Activated gamma-delta T cell treated with anti-CD3 and anti-CD28 coated beads, Interleukin-2, amount 50 U/mL, for 16 hours (primary cell): Measurements from ENCODE around the gene PDCL2.
"Not testable (repeated sequence)": the region's sequence is repeated elsewhere in the genome, so short reads cannot be mapped to it uniquely, and the experiment has no call there.

Experiments used
- DNase-seq: peaks from one replicate; pipeline ENCODE4 v3.0.0-alpha.2; 2020; ENCODE audit warnings: low read depth

PDCL2 gene, protein sequence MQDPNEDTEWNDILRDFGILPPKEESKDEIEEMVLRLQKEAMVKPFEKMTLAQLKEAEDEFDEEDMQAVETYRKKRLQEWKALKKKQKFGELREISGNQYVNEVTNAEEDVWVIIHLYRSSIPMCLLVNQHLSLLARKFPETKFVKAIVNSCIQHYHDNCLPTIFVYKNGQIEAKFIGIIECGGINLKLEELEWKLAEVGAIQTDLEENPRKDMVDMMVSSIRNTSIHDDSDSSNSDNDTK

DNA sequence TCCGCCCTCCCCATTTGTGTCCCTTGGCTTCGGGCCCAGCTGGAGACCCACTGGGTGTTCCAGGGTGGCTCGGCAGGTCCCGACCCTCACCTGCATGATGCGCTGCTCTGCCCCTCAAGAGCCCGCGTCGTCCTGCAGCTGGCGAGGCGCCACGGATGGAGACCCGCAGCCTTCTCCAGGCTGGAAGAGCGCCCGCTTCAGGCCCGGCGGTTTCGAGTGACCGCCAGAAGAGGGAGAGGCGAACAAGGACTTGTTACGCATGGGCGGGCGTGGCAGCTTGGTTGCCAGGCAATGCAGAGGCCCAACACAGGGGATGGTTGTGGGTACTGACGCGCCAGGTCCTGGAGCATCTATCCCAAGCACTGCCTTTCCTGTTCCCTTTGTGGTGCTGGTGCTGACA is at the start of gene PDCL2:
Gene PDCL2 (minus strand): TSS at position 232 of the 400 bp plus-strand sequence. CDS start 136 bp downstream, at position 96.
- DNase-seq, result no peak

DNA sequence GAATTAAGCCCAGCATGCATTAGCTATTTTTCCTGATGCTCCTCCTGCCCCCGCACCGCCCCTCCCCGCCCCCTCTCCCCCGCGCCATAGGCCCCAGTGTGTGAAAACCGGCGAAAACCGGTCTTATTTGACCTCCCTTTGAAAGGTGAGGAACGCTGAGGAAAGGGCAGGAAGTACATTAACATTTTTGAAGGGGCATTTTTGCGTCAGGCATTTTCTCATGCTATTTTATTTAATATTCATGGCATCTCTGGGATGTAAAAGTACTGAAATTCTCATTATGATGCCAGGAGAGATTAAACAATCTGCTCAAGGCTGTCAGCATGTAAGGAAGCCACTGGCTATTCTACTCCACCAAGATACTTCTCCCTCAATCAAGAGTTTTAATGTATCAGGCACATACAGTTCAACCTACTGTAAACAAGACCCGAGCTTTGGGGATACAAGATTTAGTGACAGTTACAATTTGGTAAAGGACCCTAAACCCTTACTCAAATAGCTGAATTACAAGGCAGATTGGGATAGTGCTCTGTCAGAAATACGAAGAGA is 45.3 kb upstream of the PDCL2 start:
- DNase-seq, result no peak

DNA sequence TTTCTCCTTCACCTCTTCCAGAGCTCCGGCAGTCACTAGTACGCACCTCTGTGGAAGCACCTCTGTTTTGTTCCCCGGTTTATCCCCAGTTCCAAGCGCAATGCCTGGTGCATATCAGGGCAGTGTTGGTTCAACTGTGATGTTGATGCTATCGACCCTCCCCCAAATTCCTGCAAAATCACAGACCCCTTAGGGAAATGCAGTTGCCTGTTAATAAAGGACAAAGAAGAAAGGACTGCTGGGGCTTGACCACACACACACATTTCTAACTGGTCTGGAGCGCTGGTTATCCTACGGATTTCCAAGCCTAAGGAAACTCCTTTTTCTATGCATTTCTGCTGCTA is 44.6 kb upstream of the PDCL2 start:
- no peak for DNase-seq

DNA sequence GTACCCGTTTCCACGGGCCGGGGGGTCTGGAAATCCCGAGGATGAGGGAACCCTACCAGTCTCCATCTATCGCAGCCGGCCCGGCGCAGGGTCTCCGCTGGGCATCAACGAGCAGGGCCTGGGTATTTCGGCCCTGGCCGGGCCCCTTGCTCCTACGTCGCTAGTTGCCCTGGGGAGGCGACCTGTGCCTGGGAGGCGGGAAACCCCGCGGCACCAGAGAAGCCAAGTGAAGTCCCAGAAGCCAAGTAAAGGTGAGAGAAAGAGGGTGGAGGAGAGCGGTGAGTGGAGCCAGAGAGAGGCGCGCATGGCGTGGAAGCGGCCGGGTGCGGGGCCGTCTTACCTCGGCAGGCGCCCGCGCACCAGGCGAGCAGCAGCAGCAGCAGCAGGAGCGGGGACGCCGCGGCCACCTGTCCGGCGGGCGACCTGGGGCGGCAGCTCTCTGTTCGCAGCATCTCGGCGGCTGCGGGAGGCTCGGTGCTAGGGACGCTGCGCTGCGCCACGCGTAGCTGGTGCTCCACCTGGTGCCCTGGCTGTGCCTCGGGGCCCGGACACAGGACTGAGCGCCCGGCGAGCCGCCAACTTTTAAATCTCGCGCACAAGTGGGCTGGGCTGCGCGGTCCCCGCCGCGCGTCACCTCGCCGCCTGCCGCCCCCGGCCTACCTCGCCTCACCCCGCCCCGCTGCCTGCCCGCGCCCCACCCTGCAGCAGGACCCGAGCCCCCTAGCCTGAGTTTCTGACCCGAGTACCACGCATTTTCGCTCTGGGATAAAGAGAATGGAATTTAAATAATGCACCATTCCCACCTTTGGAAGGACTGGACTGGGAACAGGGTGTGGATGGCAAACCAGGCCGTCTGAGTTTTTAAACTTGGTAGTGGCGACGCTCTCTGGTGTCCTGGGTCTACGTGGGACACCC is 44.0 kb upstream of the PDCL2 start, which contains the start of gene NMU:
Gene NMU (minus strand): TSS at position 558 of the 915 bp plus-strand sequence. CDS start 106 bp downstream, at position 452.
- DNase-seq, result no peak

DNA sequence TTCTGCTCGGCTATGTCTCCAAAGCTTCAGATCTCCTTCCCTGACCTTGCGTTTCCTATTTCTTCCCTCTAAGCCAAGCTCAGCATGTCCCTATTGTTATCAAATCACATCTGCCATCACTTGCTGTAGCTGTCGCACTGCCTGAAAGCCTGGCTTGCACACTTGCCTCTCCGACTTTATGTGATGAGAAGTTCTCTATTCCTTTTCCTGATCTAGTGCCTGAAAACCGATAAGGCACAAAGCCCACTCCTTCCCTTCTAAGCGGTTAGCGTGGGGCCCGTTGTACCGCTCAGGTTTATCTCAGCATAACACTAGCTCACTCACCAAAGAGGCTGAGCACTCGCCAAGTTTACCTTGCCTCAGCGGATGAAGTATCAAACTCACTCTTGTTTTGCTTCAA is 43.2 kb upstream of the PDCL2 start:
- DNase-seq, result no peak

DNA sequence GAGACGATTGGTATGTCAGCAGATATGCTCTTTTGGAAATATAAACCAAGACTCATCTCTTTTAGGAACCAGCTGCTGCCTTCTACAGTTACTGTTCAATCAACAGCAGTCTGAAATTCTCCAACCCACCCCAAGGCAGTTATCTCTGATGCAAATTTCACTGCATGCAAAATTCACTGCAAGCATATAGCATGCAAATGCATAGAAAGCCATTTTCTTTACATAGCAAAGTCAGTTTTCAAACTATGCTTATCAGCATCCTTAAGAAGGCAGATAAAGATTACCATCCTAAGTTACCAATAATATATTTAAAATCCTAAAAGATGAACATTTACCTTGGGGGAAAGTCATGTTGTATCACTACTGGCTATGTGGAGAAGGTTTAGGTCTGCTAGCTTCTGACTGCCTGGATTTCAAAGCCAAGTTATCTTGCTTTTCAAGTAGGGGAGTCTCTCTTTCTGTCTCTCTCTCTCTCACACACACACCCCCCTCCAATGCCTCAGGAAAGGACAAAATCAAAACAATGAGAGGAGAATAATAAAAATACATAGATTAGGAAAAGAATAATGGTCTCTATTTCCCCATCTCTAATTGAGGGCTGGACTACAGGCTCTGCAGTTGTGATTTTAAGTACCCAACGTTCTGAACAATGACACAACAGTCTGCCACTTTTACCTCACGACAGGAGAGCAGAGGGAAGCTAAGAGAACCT is 42.5 kb upstream of the PDCL2 start:
- no peak for DNase-seq

DNA sequence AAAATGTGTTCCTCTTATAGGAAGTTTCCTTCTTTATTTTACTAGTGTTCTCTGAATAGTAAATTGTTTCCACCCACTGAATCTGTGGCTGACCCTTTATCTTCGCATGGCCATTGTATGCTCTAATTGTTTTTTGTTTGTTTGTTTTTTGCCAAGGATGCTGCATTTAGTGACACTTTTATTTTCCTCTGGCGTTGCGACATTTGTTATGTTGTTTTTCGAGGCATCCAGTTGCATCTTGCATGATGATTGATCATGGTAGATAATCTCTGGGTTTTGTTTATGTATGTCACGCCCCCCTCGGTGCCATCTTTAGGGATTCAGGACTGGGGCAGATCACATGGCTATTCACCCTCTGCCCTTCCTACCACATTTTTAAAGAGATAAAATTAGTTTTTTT is 41.9 kb upstream of the PDCL2 start:
- DNase-seq, result no peak

DNA sequence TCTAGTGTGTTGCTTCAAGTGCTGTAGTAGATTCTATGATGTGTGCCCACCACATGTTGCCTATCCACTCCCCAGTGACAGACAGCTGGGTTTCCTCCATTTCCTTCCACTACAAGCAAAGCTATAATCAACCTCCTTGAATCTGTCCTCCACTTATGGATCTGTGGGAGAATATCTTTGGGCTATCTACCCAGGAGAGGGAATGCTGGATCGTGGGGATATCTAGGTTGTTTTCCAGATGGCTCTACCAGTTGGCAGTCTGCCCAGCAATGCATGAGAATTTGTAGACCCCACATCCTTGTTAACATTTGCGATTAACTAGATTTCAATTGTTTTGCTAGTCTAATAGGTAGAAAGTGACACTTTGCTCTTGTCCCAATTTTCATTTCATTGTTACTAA is 33.8 kb upstream of the PDCL2 start:
- no peak for DNase-seq

DNA sequence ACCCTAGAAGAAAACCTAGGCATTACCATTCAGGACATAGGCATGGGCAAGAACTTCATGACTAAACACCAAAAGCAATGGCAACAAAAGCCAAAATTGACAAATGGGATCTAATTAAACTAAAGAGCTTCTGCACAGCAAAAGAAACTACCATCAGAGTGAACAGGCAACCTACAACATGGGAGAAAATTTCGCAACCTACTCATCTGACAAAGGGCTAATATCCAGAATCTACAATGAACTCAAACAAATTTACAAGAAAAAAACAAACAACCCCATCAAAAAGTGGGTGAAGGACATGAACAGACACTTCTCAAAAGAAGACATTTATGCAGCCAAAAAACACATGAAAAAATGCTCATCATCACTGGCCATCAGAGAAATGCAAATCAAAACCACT is 32.0 kb upstream of the PDCL2 start:
- DNase-seq, result not testable (repeated sequence)

DNA sequence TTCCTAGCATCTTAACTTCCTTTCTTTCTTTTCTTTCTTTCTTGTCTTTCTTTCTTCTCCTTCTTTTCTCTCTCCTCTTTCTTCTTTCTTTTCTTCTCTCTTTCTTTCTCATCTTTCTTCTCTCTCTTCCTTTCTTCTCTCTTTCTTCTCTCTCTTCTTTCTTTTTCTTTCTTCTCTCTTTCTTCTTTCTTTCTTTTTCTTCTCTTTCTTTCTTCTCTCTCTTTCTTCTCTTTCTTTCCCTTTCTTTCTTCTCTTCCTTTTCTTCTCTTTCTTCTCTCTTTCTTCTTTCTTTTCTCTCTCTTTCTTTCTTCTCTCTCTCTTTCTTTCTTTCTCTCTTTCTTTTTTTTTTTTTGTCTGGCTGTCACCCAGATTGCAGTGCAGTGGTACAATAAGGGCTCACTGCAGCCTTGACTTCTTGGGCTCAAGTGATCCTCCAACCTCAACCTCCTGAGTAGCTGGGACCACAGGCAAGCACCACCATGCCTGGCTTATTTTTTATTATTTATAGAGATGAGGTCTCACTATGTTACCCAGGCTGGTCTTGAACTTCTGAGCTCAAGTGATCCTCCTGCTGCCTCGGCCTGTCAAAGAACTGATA is 26.6 kb upstream of the PDCL2 start:
- no peak for DNase-seq

DNA sequence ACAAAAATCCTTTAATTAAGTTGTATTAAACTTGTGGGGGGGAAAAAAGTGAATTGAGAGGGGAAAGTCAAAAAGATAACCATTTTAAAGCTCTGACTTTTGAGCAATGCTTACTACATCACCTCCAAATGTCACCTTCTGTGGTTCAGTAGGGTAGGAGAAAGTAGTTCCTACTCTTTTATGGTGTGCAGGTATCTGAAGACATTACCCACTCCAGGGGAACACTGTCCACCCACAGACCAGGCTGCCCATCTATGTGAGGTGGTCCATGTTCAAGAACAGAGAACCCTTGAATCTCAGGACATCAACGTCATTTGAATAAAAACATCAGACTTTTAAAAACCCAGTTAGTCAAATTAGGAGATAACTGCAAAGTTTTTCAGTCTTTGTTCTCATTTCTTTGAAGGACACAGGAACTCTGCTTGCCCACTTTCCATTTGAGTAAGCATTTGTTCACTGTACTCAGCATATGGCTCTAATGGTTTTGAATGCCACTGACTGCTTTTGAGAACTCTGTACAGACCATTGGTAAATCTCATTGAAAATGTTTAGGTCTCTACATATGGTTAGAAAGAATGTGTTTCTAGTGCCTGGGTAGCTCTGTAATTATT is 25.6 kb upstream of the PDCL2 start:
- no peak for DNase-seq

DNA sequence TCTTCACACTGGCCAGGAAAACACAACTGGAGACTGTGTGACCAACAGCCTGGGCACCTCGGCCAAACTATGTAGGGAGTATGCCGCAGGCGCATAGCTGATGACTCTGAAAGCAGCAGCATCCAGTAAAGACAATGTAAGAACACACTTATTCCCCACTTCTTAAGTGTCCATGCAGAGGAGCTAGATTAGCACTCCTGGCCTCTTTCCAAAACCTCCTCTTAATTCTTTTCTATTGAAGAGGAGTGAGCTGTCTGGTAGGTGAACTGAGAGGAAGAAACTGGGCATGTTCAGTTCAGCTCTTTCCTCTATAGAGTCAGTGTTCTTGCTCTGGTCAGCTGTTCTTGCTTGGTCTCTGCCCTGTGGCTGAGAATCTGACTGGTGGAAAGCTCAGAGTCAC is 23.0 kb upstream of the PDCL2 start:
- no peak for DNase-seq

DNA sequence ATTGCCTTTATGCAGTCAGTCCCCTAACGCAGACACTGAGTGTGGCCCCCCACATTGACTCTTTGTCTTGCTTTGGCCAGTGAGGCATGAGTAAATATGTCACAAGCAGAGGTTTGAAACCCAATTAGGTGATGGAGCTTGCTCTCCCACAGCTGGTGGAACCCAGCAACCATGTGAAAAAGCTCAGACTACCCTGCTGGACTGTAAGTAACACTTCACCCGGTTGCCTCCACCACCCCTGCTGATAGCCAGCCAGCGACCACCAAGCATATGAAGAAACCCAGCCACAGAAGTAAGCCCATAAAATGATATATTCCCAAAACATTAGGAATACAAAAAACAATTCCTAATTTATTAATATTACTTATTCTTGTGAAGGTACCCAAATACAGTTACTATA is 21.6 kb upstream of the PDCL2 start:
- no peak for DNase-seq

DNA sequence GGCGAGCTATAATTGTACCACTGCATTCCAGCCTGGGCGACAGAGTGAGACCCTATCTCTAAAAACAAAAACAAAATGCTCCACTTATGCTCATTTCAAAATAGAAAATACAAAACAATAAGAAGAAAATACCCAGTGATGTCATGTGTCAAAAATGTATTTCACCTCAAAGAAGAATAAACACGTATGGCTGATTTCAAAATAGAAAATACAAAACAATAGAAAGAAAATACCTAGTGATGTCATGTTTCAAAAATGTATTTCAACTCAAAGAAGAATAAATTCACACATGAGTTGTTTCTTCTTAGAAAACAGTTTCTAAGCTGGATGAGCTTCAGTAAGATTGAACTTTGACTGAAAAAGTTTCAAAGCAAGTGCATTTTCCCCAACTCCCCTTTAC is 20.3 kb upstream of the PDCL2 start:
- no peak for DNase-seq

DNA sequence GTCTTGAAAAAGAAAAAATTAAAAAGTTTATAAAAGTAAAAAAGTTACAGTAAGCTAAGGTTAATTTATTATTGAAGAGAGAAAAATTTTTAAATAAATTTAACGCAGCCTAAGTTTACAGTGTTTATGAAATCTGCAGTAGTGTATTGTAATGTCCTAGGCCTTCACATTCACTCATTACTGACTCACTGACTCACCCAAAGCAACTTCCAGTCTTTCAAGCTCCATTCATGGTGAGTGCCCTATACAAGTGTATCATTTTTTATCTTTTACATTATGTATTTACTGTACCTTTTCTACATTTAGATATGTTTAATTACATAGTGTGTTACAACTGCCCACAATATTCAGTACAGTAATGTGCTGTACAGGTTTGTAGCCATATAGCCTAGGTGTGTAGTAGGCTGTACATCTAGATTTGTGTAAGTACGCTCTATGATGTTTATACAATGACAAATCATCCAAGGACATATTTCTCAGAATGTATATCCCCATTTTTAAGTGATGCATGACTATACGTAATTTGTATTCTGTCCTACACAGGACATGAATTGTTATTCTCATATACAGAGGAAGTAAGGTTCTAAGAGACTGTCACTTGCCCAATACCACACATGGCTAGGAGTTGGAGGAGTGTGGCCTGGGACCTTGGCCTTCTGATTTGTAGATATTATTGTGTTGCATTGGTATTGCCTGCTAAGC is 19.5 kb upstream of the PDCL2 start:
- no peak for DNase-seq

DNA sequence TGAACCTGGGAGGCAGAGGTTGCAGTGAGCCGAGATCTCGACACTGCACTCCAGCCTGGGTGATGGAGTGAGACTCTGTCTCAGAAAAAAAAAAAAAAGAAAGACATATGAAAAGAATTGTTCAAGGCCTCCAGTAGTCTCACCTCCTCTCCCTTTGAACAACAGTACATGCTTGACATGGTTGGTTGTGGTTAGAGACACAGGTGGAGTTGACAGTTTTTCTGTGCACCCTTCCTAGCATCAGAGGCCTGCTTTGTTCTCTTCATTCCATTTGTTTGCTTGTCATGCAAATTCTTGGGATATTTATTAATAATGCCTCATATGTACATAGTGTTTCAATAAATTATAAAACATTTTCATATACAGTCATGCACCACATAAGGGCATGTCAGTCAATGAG is 18.3 kb upstream of the PDCL2 start:
- DNase-seq, result no peak

DNA sequence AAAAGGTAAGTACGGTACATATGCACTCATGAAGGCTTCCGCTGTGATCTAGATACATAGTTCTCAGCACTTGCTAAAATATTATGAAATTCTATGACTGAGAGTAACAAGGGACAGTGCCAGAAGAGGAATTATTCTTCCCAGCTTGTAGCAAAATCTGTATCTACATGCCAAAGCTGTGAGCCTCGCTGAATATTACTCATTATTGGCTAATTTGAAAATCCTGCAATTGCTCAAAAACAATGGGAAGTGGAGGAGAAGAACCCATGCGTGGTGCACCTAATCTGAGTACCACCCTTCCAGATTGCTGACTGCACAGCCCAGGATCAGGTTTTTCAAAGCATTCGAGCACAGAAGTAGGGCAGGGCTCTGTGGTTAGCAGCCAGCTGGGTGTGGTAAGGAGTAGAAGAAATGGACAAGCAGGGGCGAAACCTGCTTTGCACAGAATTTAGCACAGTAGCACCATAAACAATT is 17.4 kb upstream of the PDCL2 start:
- no peak for DNase-seq

DNA sequence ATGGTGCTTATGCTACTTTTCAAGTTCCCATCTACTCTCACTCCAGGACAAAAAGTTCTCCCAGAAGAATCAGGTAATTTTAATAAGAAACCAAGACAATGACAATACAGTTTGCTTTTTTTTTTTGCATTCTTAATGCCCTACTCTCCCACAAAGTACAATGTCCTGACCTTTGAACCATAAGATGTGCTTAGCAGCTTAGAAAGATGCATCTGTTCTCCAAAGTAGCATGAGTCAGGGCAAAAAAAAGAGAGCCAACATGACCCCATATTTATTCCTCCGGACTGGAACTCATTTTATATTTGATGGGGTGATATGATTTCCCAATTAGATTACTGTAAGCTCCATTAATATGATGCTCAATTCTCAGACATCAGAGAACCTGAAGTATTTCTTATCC is 16.5 kb upstream of the PDCL2 start:
- no peak for DNase-seq

DNA sequence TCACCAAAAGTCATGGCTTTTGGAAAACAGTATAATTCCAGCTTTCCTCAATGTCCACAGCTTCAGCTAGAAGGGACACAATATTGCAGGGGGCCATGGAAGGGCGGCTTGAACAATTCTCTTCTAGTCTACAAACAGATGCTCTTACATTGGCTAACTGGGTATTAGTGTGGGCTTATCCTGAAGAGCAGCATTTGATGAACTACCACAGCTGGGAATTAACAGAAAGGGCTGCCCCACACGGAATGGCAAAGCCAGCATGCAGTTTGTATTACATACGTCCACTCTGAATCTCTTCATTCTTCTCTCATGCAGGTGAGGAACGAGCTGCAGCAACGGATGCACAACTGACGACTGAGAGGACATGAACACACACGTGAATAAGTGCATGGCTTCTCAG is 13.0 kb upstream of the PDCL2 start:
- DNase-seq, result no peak

DNA sequence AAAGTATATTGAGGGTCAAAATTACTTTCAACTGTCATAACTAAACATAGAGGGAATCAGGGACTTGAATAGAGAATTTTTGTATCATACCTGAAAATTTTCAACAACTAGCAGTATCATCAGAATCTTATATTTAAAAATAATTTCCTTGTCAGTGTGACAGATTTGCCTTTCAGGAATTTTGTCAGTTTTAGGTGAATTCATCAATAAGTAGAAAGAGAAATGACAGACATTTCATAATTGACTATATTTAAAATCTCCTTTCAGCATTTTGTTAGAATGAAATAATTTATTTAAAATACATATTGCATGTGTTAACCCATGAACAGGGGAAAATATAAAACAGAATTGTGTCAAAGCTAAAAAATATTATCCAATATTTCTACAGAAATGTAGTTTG is 8.6 kb upstream of the PDCL2 start:
- no peak for DNase-seq

DNA sequence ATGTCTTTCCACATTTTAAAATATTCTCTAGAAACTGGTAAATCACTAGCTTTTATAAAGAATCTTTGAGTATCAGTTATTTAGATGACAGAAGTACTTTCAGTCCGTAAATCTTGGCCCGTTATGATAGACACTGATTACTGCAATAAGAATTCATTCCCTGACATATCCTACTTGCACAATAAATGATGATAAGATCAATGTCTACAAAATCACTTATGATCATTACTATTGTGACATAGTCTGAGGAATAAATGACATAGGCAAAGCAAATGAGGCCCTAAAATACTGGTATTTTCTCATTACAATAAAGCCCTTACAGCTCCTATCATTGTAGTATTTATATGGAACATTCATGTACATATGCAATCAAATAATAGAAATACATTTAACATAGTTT is 6.6 kb upstream of the PDCL2 start:
- no peak for DNase-seq
